Adrenal gland (tissue), 5 donors: ENCODE measurements around the gene COL1A1.

ENCODE experiments used
- POLR2A ChIP-seq, 2 donors: fragments of 450-650 bp; IDR thresholded peaks; one replicate each; pipeline ENCODE4 v1.6.1; 2017; ENCODE audit warnings: antibody characterized with exemption in 2 of 2, mild to moderate bottlenecking in 2 of 2, moderate library complexity in 1 of 2
- TF ChIP-seq, protein P1 (sequence below), 6 experiments: fragments of 450-650 bp in 4 of 6; fragments of 200-600 bp in 2 of 6; sonication (generic) in 1 of 6; IDR thresholded peaks; 1 replicate in 5 of 6; 2 replicates in 1 of 6; pipeline versions ENCODE4 v1.5.1 to v1.8.0; 2016 to 2021; ENCODE audit warnings: antibody characterized with exemption in 6 of 6, mild to moderate bottlenecking in 2 of 6, moderate library complexity in 1 of 6
- donor health status: DM: no; HTN: no; CAD: no.

DNA sequence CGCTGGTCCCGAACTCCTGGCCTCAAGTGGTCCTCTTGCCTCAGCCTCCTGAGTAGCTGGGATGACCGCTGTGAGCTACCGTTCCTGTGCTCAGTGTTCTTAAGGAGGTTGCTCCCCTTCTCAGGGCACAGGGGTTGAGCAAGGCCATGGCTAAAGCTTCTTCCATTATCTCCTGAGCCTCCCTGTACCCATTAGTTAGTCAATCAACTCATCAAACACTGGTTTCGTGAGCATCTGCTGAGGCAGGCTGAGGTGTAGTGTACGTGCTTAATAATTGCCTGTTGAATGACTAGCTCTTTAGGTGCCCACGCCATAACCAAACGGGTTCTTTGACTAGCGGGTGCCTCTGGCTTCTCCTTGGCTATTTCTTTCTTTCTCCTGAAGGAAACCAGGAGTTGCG lies 24.0 kb downstream of the COL1A1 start:
- TF ChIP-seq POLR2A (IDR thresholded peaks at IDR 0.05) = no peak
- TF ChIP-seq, protein P1, sequence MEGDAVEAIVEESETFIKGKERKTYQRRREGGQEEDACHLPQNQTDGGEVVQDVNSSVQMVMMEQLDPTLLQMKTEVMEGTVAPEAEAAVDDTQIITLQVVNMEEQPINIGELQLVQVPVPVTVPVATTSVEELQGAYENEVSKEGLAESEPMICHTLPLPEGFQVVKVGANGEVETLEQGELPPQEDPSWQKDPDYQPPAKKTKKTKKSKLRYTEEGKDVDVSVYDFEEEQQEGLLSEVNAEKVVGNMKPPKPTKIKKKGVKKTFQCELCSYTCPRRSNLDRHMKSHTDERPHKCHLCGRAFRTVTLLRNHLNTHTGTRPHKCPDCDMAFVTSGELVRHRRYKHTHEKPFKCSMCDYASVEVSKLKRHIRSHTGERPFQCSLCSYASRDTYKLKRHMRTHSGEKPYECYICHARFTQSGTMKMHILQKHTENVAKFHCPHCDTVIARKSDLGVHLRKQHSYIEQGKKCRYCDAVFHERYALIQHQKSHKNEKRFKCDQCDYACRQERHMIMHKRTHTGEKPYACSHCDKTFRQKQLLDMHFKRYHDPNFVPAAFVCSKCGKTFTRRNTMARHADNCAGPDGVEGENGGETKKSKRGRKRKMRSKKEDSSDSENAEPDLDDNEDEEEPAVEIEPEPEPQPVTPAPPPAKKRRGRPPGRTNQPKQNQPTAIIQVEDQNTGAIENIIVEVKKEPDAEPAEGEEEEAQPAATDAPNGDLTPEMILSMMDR (IDR thresholded peaks at IDR 0.05) = no peak
